GM19025 (cell line): ENCODE data around the gene MBP.

Experiments used
- ATAC-seq: cut with Tn5 transposase; IDR thresholded peaks from one replicate; pipeline ENCODE4 v1.9.1; 2021; ENCODE audit warnings: mild to moderate bottlenecking, low read depth, moderate library complexity; ENCODE audit not compliant: unreplicated experiment

Gene MBP

GRCh38 chr18:77069931-77070330, 62.7 kb downstream of the MBP start:
- no peak for ATAC-seq

- ATAC-seq: no peak
Observed at GRCh38 chr18:77069482-77069881, 63.1 kb downstream of the MBP start.

GRCh38 chr18:77068321-77069312, 64.0 kb downstream of the MBP start:
- no peak for ATAC-seq

- peak; percentile 42 for ATAC-seq
Observed at GRCh38 chr18:77067291-77068061, 65.1 kb downstream of the MBP start.

GRCh38 chr18:77066689-77067088, 65.9 kb downstream of the MBP start:
- no peak for ATAC-seq

- ATAC-seq: no peak
Observed at GRCh38 chr18:77066101-77066500, 66.5 kb downstream of the MBP start.

- no peak for ATAC-seq
Observed at GRCh38 chr18:77065221-77065981, 67.2 kb downstream of the MBP start.

- ATAC-seq: no peak
Observed at GRCh38 chr18:77063260-77063659, 69.3 kb downstream of the MBP start.

GRCh38 chr18:77062518-77063003, 70.0 kb downstream of the MBP start:
- ATAC-seq: peak; percentile 57

- ATAC-seq: peak; percentile 42
Observed at GRCh38 chr18:77061946-77062517, 70.6 kb downstream of the MBP start.

GRCh38 chr18:77061281-77061945, 71.2 kb downstream of the MBP start:
- ATAC-seq: no peak

GRCh38 chr18:77060151-77060550, 72.4 kb downstream of the MBP start:
- no peak for ATAC-seq

GRCh38 chr18:77059294-77059916, 73.2 kb downstream of the MBP start:
- ATAC-seq: no peak

GRCh38 chr18:77058290-77058835, 74.2 kb downstream of the MBP start:
- no peak for ATAC-seq

- no peak for ATAC-seq
Observed at GRCh38 chr18:77057006-77057395, 75.6 kb downstream of the MBP start.

- ATAC-seq: no peak
Observed at GRCh38 chr18:77056344-77057005, 76.1 kb downstream of the MBP start.

GRCh38 chr18:77055429-77056300, 76.9 kb downstream of the MBP start:
- no peak for ATAC-seq
